Fibroblast of villous mesenchyme (primary cell): Measurements from ENCODE around the gene TM9SF1. TPM values are rescaled to one million over a fixed set of nuclear protein-coding genes. Genes with fewer than 3 reads are reported as not detected.

ENCODE experiments used
- DNase-seq: peaks from one replicate; pipeline ENCODE4 v3.0.0-alpha.2; 2010; ENCODE audit warnings: low read depth
- H3K4me3 ChIP-seq: 2 replicates; pipeline ENCODE4 v1.5.1; 2011; ENCODE audit warnings: low read depth, mild to moderate bottlenecking, low read length
- total RNA-seq: library from RNA; depleted of rRNA; stranded (reverse); fragments of >200 nt; gene quantifications from 2 replicates; pipeline ENCODE4 v1.2.3, GENCODE V29; 2012
- TF ChIP-seq, protein P1 (sequence below): IDR thresholded peaks from 2 replicates; pipeline ENCODE4 v1.5.1; 2012; ENCODE audit warnings: low read depth, mild to moderate bottlenecking, low read length; ENCODE audit not compliant: insufficient read depth

Gene TM9SF1
- total RNA-seq, 1 donor = 96.3 TPM

DNA sequence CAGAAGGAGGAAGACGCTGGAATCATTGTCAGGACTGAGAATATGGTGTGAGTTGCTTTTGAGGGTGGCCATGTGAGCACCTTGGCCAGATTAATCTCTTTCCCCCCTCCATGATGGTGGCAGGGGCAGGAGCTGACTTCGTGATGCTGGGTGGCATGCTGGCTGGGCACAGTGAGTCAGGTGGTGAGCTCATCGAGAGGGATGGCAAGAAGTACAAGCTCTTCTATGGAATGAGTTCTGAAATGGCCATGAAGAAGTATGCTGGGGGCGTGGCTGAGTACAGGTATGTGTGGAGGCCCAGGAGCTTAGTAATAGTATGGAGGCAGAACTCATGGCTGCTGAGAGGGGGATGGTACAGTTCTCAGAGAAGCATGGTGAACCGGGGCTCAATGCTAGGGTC is 42.9 kb upstream of the TM9SF1 start:
- TF ChIP-seq, protein P1, sequence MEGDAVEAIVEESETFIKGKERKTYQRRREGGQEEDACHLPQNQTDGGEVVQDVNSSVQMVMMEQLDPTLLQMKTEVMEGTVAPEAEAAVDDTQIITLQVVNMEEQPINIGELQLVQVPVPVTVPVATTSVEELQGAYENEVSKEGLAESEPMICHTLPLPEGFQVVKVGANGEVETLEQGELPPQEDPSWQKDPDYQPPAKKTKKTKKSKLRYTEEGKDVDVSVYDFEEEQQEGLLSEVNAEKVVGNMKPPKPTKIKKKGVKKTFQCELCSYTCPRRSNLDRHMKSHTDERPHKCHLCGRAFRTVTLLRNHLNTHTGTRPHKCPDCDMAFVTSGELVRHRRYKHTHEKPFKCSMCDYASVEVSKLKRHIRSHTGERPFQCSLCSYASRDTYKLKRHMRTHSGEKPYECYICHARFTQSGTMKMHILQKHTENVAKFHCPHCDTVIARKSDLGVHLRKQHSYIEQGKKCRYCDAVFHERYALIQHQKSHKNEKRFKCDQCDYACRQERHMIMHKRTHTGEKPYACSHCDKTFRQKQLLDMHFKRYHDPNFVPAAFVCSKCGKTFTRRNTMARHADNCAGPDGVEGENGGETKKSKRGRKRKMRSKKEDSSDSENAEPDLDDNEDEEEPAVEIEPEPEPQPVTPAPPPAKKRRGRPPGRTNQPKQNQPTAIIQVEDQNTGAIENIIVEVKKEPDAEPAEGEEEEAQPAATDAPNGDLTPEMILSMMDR = no peak
- H3K4me3 ChIP-seq = no peak overlapping the region
- DNase-seq = no peak

DNA sequence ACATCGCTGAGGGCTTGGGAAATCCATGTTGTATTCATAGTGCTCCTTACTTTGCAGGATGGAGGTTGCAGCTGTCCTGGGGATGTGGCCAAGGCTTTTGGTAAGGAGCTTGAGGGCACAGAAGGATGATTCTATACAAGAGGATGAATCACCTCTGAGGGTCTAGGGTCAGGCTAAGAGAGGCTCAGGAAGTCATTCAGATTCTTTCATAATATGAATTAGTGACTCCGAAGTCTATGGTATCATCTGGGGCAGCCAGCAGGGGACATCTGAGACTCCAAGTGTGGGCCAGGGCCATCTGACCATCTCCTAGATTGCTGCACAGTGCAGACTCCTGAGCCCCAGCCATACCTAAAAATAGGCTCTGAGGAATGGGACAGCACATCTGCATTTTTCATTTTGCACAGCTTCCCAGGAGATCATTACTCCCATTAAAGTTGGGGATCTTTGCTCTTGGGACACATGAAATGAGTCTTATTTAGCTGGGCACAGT is 42.3 kb upstream of the TM9SF1 start:
- no peak for DNase-seq
- H3K4me3 ChIP-seq = no peak overlapping the region
- TF ChIP-seq, protein P1 = no peak

DNA sequence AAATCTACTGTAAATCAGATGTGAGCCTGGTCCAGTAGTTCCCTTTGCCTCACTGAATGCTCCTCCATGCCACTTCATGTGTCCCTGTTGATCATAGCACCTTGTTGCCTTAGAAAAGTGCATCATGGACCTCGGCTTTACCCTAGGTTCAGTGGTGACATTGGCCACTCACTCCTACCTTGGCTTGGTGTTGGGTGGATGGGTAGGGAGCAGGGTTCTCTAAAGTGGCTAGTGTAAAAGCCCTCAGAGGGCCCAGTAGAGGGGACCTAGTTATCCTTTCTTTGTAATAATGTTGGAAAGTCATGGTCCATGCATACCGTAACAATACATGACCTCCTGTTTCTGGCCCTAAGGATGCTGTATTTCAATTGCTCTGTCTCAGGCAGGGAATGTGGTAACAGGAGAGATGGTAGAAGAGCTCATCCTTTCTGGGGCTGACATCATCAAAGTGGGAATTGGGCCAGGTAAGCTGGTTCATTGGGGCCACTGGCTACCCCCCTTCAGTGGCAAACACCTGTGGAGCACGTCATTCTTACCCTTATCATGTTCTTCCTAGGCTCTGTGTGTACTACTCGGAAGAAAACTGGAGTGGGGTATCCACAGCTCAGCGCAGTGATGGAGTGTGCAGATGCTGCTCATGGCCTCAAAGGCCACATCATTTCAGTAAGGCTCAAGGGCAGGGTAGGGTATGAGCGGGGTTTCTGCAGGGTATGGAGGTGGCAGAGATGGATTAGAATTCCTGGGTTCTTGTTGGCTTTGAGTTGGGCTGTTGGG is 41.6 kb upstream of the TM9SF1 start:
- TF ChIP-seq, protein P1 = no peak
- no peak for DNase-seq
- H3K4me3 ChIP-seq = no peak overlapping the region

DNA sequence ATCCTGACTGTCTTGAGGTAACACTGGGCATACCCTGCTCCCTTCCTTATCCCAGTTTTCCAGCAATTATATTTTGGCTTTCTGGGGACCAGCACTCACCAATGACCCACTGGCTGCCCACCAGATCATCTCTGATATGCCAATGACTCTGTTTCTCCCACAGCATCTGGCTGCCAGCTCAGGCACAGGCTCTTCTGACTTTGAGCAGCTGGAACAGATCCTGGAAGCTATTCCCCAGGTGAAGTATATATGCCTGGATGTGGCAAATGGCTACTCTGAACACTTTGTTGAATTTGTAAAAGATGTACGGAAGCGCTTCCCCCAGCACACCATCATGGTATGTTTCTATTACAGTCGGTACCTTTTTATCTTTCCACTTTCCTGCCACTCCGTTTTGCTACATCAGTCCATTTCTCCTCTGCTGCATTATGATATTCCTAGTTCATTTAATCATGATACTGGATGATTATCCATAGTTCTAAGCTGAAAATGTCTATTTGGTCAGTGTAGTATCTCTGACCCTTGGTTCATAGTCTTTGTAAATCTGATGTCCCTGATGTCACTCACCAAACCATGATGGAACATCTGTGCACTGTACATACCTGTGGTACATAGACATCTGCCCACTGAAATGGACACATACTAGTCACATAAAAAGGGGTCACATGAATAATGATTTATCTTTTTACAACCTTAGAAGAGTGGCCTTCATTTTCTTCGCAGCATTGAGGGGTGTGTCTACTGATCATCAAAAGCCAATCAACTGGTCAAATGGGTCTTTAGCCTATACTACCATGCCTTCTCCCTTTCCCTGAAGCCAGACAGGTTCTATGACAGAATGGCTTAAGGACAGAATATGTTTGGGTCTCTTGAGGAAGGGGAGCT is 40.8 kb upstream of the TM9SF1 start:
- H3K4me3 ChIP-seq = no peak overlapping the region
- TF ChIP-seq, protein P1 = no peak
- no peak for DNase-seq

DNA sequence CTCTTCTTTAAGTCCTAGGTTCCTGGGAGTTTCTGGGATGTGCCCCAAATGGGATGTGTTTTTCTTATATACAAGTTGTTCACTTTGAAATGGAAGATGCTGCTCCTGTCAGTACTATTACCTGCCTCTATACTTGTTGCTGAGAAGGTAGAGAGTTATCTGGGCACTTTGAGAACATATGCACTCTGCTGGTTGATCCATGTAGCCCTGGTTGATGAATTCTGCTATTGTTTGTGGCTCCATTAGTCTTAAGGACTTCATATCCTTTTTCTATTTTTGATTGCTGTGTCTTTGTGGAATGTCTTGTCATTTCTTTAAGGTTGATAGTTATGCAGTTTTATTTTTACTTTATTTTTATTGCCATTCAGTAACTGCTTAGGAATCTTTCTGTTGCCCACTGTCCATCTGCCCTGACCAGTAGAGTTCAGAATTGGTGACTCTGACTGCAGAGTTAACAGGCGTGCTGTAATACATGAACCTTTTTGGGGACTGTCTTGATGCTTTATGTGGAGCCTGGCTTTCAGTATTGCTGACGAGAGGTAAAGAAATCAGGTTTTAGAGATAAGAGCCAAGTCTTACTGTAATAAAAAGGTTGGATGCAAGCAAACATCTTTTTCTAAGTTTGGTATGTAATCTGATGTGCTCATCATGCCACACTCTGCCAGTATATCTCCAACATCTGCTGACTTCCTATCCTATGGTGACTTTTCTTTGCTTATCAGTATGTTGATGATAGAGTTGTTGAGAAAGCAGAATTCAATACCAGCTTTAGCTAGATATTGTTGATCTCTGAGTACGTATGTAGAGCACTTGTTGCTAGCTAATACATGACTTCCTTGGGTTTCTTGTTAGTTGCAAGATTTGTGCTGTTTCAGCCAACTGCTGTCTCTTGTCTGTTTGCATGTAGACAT is 39.1 kb upstream of the TM9SF1 start:
- no peak overlapping the region for H3K4me3 ChIP-seq
- TF ChIP-seq, protein P1 = no peak
- DNase-seq = no peak

DNA sequence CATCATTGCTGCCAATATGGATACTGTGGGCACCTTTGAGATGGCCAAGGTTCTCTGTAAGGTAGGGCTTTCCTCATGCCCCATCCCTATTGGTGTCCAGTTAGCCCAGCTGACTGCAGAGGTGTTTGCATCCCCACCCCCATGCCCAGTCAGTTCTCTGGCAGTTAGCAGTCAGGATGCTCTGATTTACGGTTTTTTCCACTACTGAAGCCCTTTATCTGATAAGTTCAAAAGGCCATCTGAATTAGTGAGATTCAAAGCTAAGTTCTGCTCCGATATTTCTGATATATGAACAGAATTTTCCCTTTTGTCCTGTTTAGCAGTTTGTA is 38.3 kb upstream of the TM9SF1 start:
- TF ChIP-seq, protein P1 = no peak
- DNase-seq = no peak
- peak overlapping the region; percentile 93 for H3K4me3 ChIP-seq
